ENCODE data around the gene SPNS2. TPM values are rescaled to one million over a fixed set of nuclear protein-coding genes. Genes with fewer than 3 reads are reported as not detected.

The SPNS2 gene
- total and polyA plus RNA-seq, 2 experiments from 2014 or later: 0.29 TPM; not detected in 1

- no peak for DNase-seq
- H3K4me3 ChIP-seq: no peak overlapping the region
- H3K9ac ChIP-seq: no peak overlapping the region
- H3K36me3 ChIP-seq (ENCODE audit: low read depth): no peaks in the 10 kb centered on the region
- H3K27me3 ChIP-seq (replicated peaks; ENCODE audit: insufficient read depth): no peaks in the 10 kb centered on the region
- TF ChIP-seq EZH2phosphoT487 (IDR thresholded peaks at IDR 0.05; ENCODE audit: insufficient read depth, low read depth) (no peak), EZH2 (IDR thresholded peaks at IDR 0.05; ENCODE audit: insufficient read depth, poor library complexity, severe bottlenecking) (no peak)
- no peaks in the 10 kb centered on the region for H3K9me3 ChIP-seq (ENCODE audit: low read depth)
- H3K9me2 ChIP-seq (ENCODE audit: insufficient read depth): no peaks in the 10 kb centered on the region
- no peaks in the 10 kb centered on the region for H3K79me2 ChIP-seq (ENCODE audit: insufficient read depth)
- no peaks in the 10 kb centered on the region for H3K4me1 ChIP-seq (ENCODE audit: insufficient read depth)
- no peaks in the 10 kb centered on the region for H4K20me1 ChIP-seq (ENCODE audit: insufficient read depth)
- no peak overlapping the region for H2AFZ ChIP-seq
- H3F3A ChIP-seq (ENCODE audit: insufficient read depth): no peaks in the 10 kb centered on the region
- H3K27ac ChIP-seq: no peak overlapping the region
- H3K4me2 ChIP-seq (ENCODE audit: unreplicated experiment): no peak overlapping the region
- WGBS, 2 experiments (ENCODE audit: low coverage in 1 of 2, low lambda C conversion rate in 2 of 2, missing lambda C conversion rate in 2 of 2): 96 to 98% methylated on average over 8 of the region's 8 CpGs
- in situ Hi-C loops (cut with MboI): no loop called here
Measured at GRCh38 chr17:4539025-4539424, 40.3 kb downstream of the SPNS2 start.

- WGBS, 2 experiments (ENCODE audit: low coverage in 1 of 2, low lambda C conversion rate in 2 of 2, missing lambda C conversion rate in 2 of 2): 90 to 91% methylated on average over 23 to 26 of the region's 26 CpGs
- TF ChIP-seq EZH2 (IDR thresholded peaks at IDR 0.05; ENCODE audit: insufficient read depth, poor library complexity, severe bottlenecking) (no peak), EZH2phosphoT487 (IDR thresholded peaks at IDR 0.05; ENCODE audit: insufficient read depth, low read depth) (no peak)
Measured at GRCh38 chr17:4539576-4540223, 41.0 kb downstream of the SPNS2 start.

GRCh38 chr17:4540224-4540651, 41.6 kb downstream of the SPNS2 start:
- no peaks in the 10 kb centered on the region for H3K36me3 ChIP-seq (ENCODE audit: low read depth)
- H3K4me3 ChIP-seq: no peak overlapping the region
- no peaks in the 10 kb centered on the region for H3K4me1 ChIP-seq (ENCODE audit: insufficient read depth)
- in situ Hi-C loops (cut with MboI): no loop called here
- no peaks in the 10 kb centered on the region for H3K9me2 ChIP-seq (ENCODE audit: insufficient read depth)
- no peak overlapping the region for H2AFZ ChIP-seq
- no peaks in the 10 kb centered on the region for H3K9me3 ChIP-seq (ENCODE audit: low read depth)
- no peak overlapping the region for H3K4me2 ChIP-seq (ENCODE audit: unreplicated experiment)
- no peak overlapping the region for H3K27ac ChIP-seq
- H3K27me3 ChIP-seq (replicated peaks; ENCODE audit: insufficient read depth): no peaks in the 10 kb centered on the region
- H3F3A ChIP-seq (ENCODE audit: insufficient read depth): no peaks in the 10 kb centered on the region
- TF ChIP-seq EZH2phosphoT487 (IDR thresholded peaks at IDR 0.05; ENCODE audit: insufficient read depth, low read depth) (no peak), EZH2 (IDR thresholded peaks at IDR 0.05; ENCODE audit: insufficient read depth, poor library complexity, severe bottlenecking) (no peak)
- no peak overlapping the region for H3K9ac ChIP-seq
- no peak for DNase-seq
- H4K20me1 ChIP-seq (ENCODE audit: insufficient read depth): no peaks in the 10 kb centered on the region
- no peaks in the 10 kb centered on the region for H3K79me2 ChIP-seq (ENCODE audit: insufficient read depth)
- WGBS, 2 experiments (ENCODE audit: low coverage in 1 of 2, low lambda C conversion rate in 2 of 2, missing lambda C conversion rate in 2 of 2): 82 to 87% methylated on average over 13 to 14 of the region's 14 CpGs

More at GRCh38 chr17:4539576-4540223, 41.0 kb downstream of the SPNS2 start:
- Histone ChIP-seq H3K4me1 (ENCODE audit: insufficient read depth) (no peaks in the 10 kb centered on the region), H3K9ac (no peak overlapping the region), H3K4me2 (ENCODE audit: unreplicated experiment) (no peak overlapping the region), H3K9me3 (ENCODE audit: low read depth) (no peaks in the 10 kb centered on the region), H3K4me3 (no peak overlapping the region), H3K36me3 (ENCODE audit: low read depth) (no peaks in the 10 kb centered on the region), H4K20me1 (ENCODE audit: insufficient read depth) (no peaks in the 10 kb centered on the region), H3K27me3 (replicated peaks; ENCODE audit: insufficient read depth) (no peaks in the 10 kb centered on the region), H2AFZ (no peak overlapping the region), H3K9me2 (ENCODE audit: insufficient read depth) (no peaks in the 10 kb centered on the region), H3K27ac (no peak overlapping the region), H3K79me2 (ENCODE audit: insufficient read depth) (no peaks in the 10 kb centered on the region), H3F3A (ENCODE audit: insufficient read depth) (no peaks in the 10 kb centered on the region)
- no peak for DNase-seq
- in situ Hi-C loops (cut with MboI): no loop called here

GRCh38 chr17:4540687-4541327, 42.1 kb downstream of the SPNS2 start:
- no peaks in the 10 kb centered on the region for H4K20me1 ChIP-seq (ENCODE audit: insufficient read depth)
- H3F3A ChIP-seq (ENCODE audit: insufficient read depth): no peaks in the 10 kb centered on the region
- H3K9me3 ChIP-seq (ENCODE audit: low read depth): no peaks in the 10 kb centered on the region
- H3K79me2 ChIP-seq (ENCODE audit: insufficient read depth): no peaks in the 10 kb centered on the region
- H3K4me3 ChIP-seq: no peak overlapping the region
- no peak overlapping the region for H3K9ac ChIP-seq
- DNase-seq: no peak
- no peak overlapping the region for H2AFZ ChIP-seq
- H3K27ac ChIP-seq: no peak overlapping the region
- in situ Hi-C loops (cut with MboI): no loop called here
- H3K27me3 ChIP-seq (replicated peaks; ENCODE audit: insufficient read depth): no peaks in the 10 kb centered on the region
- no peaks in the 10 kb centered on the region for H3K4me1 ChIP-seq (ENCODE audit: insufficient read depth)
- TF ChIP-seq EZH2 (IDR thresholded peaks at IDR 0.05; ENCODE audit: insufficient read depth, poor library complexity, severe bottlenecking) (no peak), EZH2phosphoT487 (IDR thresholded peaks at IDR 0.05; ENCODE audit: insufficient read depth, low read depth) (no peak)
- H3K4me2 ChIP-seq (ENCODE audit: unreplicated experiment): no peak overlapping the region
- 86 to 87% methylated on average over 12 to 15 of the region's 15 CpGs for WGBS, 2 experiments (ENCODE audit: low coverage in 1 of 2, low lambda C conversion rate in 2 of 2, missing lambda C conversion rate in 2 of 2)
- no peaks in the 10 kb centered on the region for H3K36me3 ChIP-seq (ENCODE audit: low read depth)
- no peaks in the 10 kb centered on the region for H3K9me2 ChIP-seq (ENCODE audit: insufficient read depth)

Measured in GM23248 (cell line).